SKM-1 (cell line): ENCODE results near the gene FBLN7.

Experiments
- DNase-seq: peaks from one replicate; lab custom pipeline; 2025; ENCODE audit not compliant: unreplicated experiment; lab: John Stamatoyannopoulos, UW

Gene FBLN7

DNA sequence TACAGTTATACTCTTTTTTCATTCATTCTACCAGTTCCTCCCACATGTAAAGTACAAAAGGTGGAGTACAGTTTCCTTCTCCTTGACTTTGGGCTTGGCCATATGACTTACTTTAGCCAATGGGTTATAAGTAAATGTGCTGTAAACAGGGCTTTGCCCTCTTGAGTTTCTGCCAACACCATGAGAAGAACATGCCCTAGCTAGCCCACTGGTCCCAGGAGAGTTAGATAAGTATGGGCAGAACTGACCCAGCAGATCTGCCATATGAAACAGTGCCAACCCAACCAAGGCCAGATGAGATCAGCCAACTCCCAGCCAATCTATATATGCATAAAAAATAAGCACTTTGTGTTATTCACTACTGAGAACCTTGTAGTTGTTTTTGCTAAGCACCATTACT is 91.2 kb downstream of the FBLN7 start:
- no peak for DNase-seq

GRCh38 chr2:112230371-112230770 is 92.2 kb downstream of the FBLN7 start:
- no peak for DNase-seq
